GM23338 (cell line): ENCODE results near the gene RBFOX1. TPM values are rescaled to one million over a fixed set of nuclear protein-coding genes. Genes with fewer than 3 reads are reported as not detected.

ENCODE experiments used
- ATAC-seq: fragments of 200-7000 bp; cut with Tn5 transposase; 3 replicates; pipeline ENCODE4 v1.9.1; 2020
- DNase-seq: peaks from one replicate; pipeline ENCODE4 v3.0.0-alpha.2; 2015; ENCODE audit warnings: low spot score
- H2AFZ ChIP-seq: fragments of 200-600 bp; sonication (generic); 2 replicates; pipeline ENCODE4 v1.8.0; 2016; ENCODE audit warnings: antibody characterized with exemption, mild to moderate bottlenecking, moderate library complexity
- H3F3A ChIP-seq: fragments of 200-600 bp; sonication (generic); replicated peaks from 2 replicates; pipeline ENCODE4 v1.8.0; 2017; ENCODE audit warnings: antibody characterized with exemption, mixed run types, low read depth
- H3K27ac ChIP-seq: fragments of 200-600 bp; sonication (generic); 2 replicates; pipeline ENCODE4 v1.6.1; 2016; ENCODE audit warnings: low read depth
- H3K27me3 ChIP-seq: fragments of 200-600 bp; sonication (generic); 2 replicates; pipeline ENCODE4 v1.8.0; 2016; ENCODE audit warnings: mild to moderate bottlenecking, mixed run types, moderate library complexity; ENCODE audit not compliant: insufficient read depth
- H3K36me3 ChIP-seq: fragments of 200-600 bp; sonication (generic); 2 replicates; pipeline ENCODE4 v1.8.0; 2016; ENCODE audit warnings: mild to moderate bottlenecking; ENCODE audit not compliant: insufficient read depth
- H3K4me1 ChIP-seq: fragments of 200-600 bp; sonication (generic); 2 replicates; pipeline ENCODE4 v1.8.0; 2016; ENCODE audit warnings: mild to moderate bottlenecking, moderate library complexity; ENCODE audit not compliant: insufficient read depth
- H3K4me2 ChIP-seq: fragments of 200-600 bp; sonication (generic); 2 replicates; pipeline ENCODE4 v1.7.1; 2017; ENCODE audit warnings: mixed run types
- H3K4me3 ChIP-seq: fragments of 200-600 bp; sonication (generic); 2 replicates; pipeline ENCODE4 v1.6.1; 2016; ENCODE audit warnings: mixed run types
- H3K79me2 ChIP-seq: fragments of 200-600 bp; sonication (generic); replicated peaks from 2 replicates; pipeline ENCODE4 v1.8.0; 2017; ENCODE audit warnings: mild to moderate bottlenecking; ENCODE audit not compliant: insufficient read depth
- H3K9me2 ChIP-seq: fragments of 200-600 bp; sonication (generic); 2 replicates; pipeline ENCODE4 v1.8.0; 2017; ENCODE audit not compliant: insufficient read depth
- H4K20me1 ChIP-seq: fragments of 200-600 bp; sonication (generic); replicated peaks from 2 replicates; pipeline ENCODE4 v1.8.0; 2017; ENCODE audit warnings: mild to moderate bottlenecking; ENCODE audit not compliant: insufficient read depth
- H3K27ac Mint-ChIP-seq: 2 replicates; pipeline ENCODE4 v1.8.0; 2020; ENCODE audit warnings: inconsistent platforms, mild to moderate bottlenecking, moderate library complexity, mixed read lengths
- H3K27me3 Mint-ChIP-seq: 3 replicates; pipeline ENCODE4 v1.8.0; 2022; ENCODE audit warnings: low read depth, mild to moderate bottlenecking, moderate library complexity, mixed read lengths, inconsistent platforms; ENCODE audit not compliant: insufficient read depth, poor library complexity
- H3K36me3 Mint-ChIP-seq: 3 replicates; pipeline ENCODE4 v1.8.0; 2021; ENCODE audit warnings: low read depth, mild to moderate bottlenecking, inconsistent platforms, moderate library complexity, mixed read lengths
- H3K4me1 Mint-ChIP-seq: 3 replicates; pipeline ENCODE4 v1.8.0; 2020; ENCODE audit warnings: mild to moderate bottlenecking, inconsistent platforms, mixed read lengths
- H3K4me3 Mint-ChIP-seq: 3 replicates; pipeline ENCODE4 v1.8.0; 2021; ENCODE audit warnings: moderate library complexity, mild to moderate bottlenecking, inconsistent platforms, mixed read lengths
- H3K9me3 Mint-ChIP-seq: 3 replicates; pipeline ENCODE4 v1.8.0; 2020; ENCODE audit warnings: moderate library complexity, mild to moderate bottlenecking, inconsistent platforms, mixed read lengths
- CTCF ChIP-seq, 2 experiments: fragments of 200-600 bp in 1 of 2; sonication (generic) in 1 of 2; conservative IDR thresholded peaks; 2 replicates each; pipeline versions ENCODE4 v1.5.1 to v1.6.1; 2016 to 2017; ENCODE audit warnings: antibody characterized with exemption in 2 of 2, low read depth in 2 of 2, mild to moderate bottlenecking in 2 of 2, moderate library complexity in 1 of 2
- ETS1 ChIP-seq: IDR thresholded peaks from 2 replicates; pipeline ENCODE4 v1.6.1; 2016; ENCODE audit warnings: antibody characterized with exemption
- EZH2 ChIP-seq: fragments of 200-600 bp; sonication (generic); IDR thresholded peaks from one replicate; pipeline ENCODE4 v1.8.0; 2017; ENCODE audit warnings: antibody characterized with exemption, mild to moderate bottlenecking, low read depth; ENCODE audit not compliant: unreplicated experiment
- JUNB ChIP-seq: IDR thresholded peaks from one replicate; pipeline ENCODE4 v1.6.1; 2016; ENCODE audit warnings: antibody characterized with exemption; ENCODE audit not compliant: unreplicated experiment
- REST ChIP-seq: IDR thresholded peaks from one replicate; pipeline ENCODE4 v1.6.1; 2018; ENCODE audit warnings: antibody characterized with exemption; ENCODE audit not compliant: unreplicated experiment
- ZNF114 ChIP-seq: fragments of 250-450 bp; sonication (Bioruptor Pico); IDR thresholded peaks from 2 replicates; pipeline ENCODE4 v1.5.0; 2020; ENCODE audit warnings: mild to moderate bottlenecking, moderate library complexity
- ZNF331 ChIP-seq: fragments of 250-450 bp; sonication (Bioruptor Pico); IDR thresholded peaks from 2 replicates; pipeline ENCODE4 v1.5.0; 2020; ENCODE audit warnings: low read depth, mild to moderate bottlenecking, moderate library complexity
- polyA plus RNA-seq: library from polyadenylated mRNA; unstranded; fragments of >200 nt; fragmentation: Nextera tagmentation; extraction: Ambion mirVana; gene quantifications from 2 replicates; pipeline ENCODE4 v1.2.1, GENCODE V29; 2016
- total RNA-seq: library from RNA; depleted of rRNA; stranded (reverse); fragments of >200 nt; shearing (Covaris generic); gene quantifications from 2 replicates; pipeline ENCODE4 v1.2.3, GENCODE V29; 2014

RBFOX1 gene
- total and polyA plus RNA-seq, 2 experiments from 2014 or later, result 2.5 to 3.6 TPM

- no peaks in the 10 kb centered on the region for H3K9me3 Mint-ChIP-seq
- DNase-seq, result peak; percentile 17
Measured at GRCh38 chr16:7689234-7689633, 356.6 kb downstream of the RBFOX1 start.

GRCh38 chr16:7691533-7691932 lies 358.9 kb downstream of the RBFOX1 start:
- no peaks in the 10 kb centered on the region for H3K27me3 ChIP-seq
- H3K4me3 Mint-ChIP-seq, result no peak overlapping the region
- H3K79me2 ChIP-seq, result no peaks in the 10 kb centered on the region
- no peak for DNase-seq
- no peaks in the 10 kb centered on the region for H4K20me1 ChIP-seq
- H3K4me3 ChIP-seq, result no peak overlapping the region
- no peak overlapping the region for H3K27ac ChIP-seq
- H3K9me2 ChIP-seq, result no peaks in the 10 kb centered on the region
- no peak for ATAC-seq
- H2AFZ ChIP-seq, result no peak overlapping the region
- H3K27ac Mint-ChIP-seq, result no peak overlapping the region
- H3K4me1 ChIP-seq, result no peaks in the 10 kb centered on the region
- peaks cover 8% of the 10 kb centered on the region; the same call in 2 of the 3 replicates for H3K4me1 Mint-ChIP-seq
- no peaks in the 10 kb centered on the region for H3K36me3 ChIP-seq
- H3K27me3 Mint-ChIP-seq, result peaks cover 1% of the 10 kb centered on the region
- no peaks in the 10 kb centered on the region for H3F3A ChIP-seq
- H3K36me3 Mint-ChIP-seq, result no peaks in the 10 kb centered on the region
- H3K4me2 ChIP-seq, result no peak overlapping the region
- no peaks in the 10 kb centered on the region for H3K9me3 Mint-ChIP-seq
- no peak for TF ChIP-seq CTCF (conservative IDR thresholded peaks at IDR 0.05; ENCODE audit: low read depth in 2 of 2)
- peak; percentile 37 for TF ChIP-seq REST
- no peak for TF ChIP-seq EZH2
- no peak for TF ChIP-seq JUNB
- TF ChIP-seq ZNF331 (CRISPR knock-in tag), result no peak
- TF ChIP-seq ZNF114 (CRISPR knock-in tag), result no peak

More at GRCh38 chr16:7689234-7689633, 356.6 kb downstream of the RBFOX1 start:
- no peaks in the 10 kb centered on the region for H3K79me2 ChIP-seq
- no peaks in the 10 kb centered on the region for H3K36me3 ChIP-seq
- no peak overlapping the region for H2AFZ ChIP-seq
- no peak overlapping the region for H3K4me3 ChIP-seq
- H3K4me2 ChIP-seq, result no peak overlapping the region
- no peaks in the 10 kb centered on the region for H3K9me2 ChIP-seq
- H3K4me1 ChIP-seq, result no peaks in the 10 kb centered on the region
- no peaks in the 10 kb centered on the region for H3K27me3 ChIP-seq
- H3F3A ChIP-seq, result no peaks in the 10 kb centered on the region
- peak; percentile 64 for ATAC-seq
- no peak overlapping the region for H3K4me3 Mint-ChIP-seq
- H3K27ac Mint-ChIP-seq, result no peak overlapping the region
- peaks cover 1% of the 10 kb centered on the region for H3K27me3 Mint-ChIP-seq
- peaks cover 8% of the 10 kb centered on the region; the same call in 2 of the 3 replicates for H3K4me1 Mint-ChIP-seq
- no peaks in the 10 kb centered on the region for H3K36me3 Mint-ChIP-seq
- peak in 1 of 2 experiments; percentile 38; a peak in 2 of 4 replicates for TF ChIP-seq CTCF (conservative IDR thresholded peaks at IDR 0.05; ENCODE audit: low read depth in 2 of 2)
- no peak for TF ChIP-seq ETS1
- H4K20me1 ChIP-seq, result no peaks in the 10 kb centered on the region
- no peak overlapping the region for H3K27ac ChIP-seq
